GM18517 (cell line): Measurements from ENCODE around the gene CTNNA3.

Experiments
- ATAC-seq: cut with Tn5 transposase; IDR thresholded peaks from one replicate; pipeline ENCODE4 v1.9.1; 2021; ENCODE audit warnings: mild to moderate bottlenecking, moderate library complexity; ENCODE audit not compliant: unreplicated experiment

Gene CTNNA3

DNA sequence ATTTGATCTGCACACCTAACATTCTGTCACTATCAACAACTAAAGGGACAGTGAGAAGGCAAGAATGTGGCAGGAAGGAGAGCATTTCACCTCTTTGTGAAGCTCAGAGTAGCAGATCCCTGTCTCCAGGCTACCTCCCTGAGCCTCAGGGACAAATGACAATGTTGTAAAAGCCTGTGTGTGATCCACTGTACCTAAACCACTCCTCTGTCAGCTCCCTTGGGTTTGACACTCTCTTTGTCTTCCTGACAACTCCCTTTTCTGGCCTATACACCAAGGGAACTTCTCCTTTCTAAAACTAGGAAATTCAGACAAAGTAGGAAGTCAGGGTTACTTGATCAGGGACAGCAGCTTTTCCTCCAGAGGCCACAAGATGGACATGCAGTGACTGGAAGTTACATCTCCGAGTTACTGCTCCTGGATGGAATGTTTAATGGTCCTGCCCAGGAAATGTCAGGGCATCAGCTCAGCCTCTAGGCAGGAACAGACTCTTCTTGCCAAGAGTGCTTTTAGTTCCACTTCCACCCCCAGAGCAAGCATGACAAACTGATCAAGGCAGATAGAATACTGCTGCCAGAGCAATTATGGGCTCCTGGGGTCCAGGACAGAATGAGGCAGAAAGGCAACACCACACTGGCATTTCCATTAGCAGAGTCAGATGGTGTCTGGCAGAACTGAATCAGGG, 1784.7 kb downstream of the CTNNA3 start:
- no peak for ATAC-seq

DNA sequence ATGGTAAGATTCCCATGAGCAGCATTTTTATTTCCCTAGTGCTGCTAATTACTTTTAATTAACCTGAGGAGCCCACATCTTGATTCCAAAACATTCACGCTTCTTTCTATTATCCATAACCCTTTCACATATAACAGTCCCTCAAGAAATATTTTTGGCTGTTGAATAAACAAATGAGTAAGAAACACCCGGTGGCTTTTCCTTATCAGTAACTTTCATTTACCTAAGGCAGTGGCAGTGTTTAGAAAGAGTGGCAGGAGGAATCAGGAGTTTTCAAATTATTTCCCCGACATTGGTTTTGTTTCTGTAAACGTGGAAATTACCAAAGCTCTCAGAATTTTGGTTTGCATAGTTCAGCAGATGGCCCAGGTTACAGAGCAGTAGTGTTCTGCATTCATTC, 1785.8 kb downstream of the CTNNA3 start:
- ATAC-seq: no peak

DNA sequence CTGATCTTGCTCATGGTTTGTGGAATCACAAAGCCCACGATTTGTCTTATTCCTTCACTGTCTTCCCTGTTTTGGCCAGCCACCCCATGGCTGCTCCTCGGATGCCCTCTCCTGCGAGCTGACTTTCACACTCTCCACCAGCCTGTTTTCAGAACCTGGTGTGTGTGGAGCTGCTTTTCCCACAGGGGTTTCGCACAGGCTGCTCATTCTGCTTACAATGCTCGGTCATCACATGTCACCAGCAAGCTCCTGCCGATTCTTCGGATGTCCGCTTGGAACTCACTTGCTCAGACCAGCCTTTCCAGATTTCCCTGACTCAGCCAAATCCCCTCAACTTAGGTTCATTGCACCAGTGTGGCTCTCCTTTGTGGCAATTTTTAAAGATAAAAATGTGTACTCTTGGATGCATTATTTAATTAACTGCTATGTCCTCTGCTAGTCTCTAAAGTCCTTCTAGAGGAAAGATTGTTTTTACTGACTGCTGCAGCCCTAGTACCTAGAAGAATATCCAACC, 1788.7 kb downstream of the CTNNA3 start:
- no peak for ATAC-seq

DNA sequence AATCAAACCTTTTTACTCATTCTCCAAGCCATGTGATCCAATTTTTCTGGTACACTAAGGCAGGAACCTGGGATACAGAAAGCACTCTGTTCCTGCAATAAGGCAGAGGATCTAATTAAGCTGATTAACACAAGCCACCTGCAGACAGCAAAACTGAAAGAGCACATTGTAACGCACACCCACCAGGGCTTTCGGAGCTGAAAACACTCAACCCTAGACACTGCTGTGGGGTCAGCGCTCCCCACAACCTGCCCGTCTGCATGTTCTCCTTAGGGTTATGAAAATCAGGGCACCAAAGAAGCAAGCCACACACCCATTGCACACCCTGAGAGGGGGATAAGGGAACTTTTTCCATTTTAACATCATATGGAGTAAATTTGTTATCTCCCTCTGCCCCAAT, 1792.4 kb downstream of the CTNNA3 start:
- no peak for ATAC-seq

DNA sequence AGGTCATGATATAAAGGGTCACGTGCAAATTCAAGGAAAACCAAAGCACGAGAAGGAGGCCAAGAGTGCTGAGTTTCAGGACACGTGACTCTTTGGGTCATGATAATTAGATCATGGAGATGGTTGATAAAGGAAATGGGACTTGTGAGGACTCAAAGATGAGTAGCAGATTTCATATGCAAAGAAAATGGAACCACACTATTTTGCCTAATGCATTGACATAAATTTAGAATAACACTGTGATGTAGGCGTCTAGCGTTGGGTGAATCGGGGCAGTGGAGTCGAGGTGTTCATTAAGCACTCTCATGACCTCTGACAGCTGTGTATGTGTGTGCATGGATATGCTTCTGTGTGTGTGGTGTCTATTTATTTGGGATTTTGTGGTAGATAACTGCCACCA, 1795.7 kb downstream of the CTNNA3 start:
- no peak for ATAC-seq

DNA sequence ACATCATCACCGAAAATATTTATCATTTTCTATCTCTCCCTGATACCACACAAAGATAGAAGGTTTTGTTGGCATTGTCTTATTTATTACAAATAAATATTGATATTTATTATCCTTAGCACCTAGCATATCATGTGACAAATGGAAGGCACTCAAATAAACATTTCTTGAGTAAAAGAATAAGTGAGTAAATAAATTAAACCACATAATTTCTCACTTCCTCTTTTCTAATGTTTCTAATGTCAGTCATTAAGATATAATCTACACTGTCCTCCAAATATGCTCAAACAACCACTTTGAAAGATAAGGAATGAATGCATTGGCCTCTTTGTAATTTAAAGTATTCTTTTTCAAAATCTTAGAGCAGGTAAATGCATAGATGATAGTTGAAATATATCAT, 1797.9 kb downstream of the CTNNA3 start:
- ATAC-seq: no peak

DNA sequence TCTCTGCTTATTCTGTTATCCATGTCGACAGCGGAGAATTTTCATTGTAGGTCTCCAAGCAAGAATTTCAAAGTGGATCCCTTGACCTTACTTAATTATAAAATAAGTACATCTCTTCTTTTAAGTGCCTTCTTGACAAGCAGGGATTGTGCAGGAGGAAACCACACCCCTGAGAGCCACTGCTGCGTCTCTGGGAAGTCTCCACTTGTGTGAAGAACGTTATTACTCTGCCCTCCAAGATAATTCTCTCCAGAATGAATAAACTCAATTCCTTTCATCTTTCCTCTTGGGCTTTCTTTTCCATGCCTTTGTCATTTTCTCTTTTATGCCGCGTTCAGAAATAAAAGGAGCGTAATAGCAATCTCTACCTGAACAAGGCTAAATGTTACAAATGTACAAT, 1801.0 kb downstream of the CTNNA3 start:
- ATAC-seq: no peak

DNA sequence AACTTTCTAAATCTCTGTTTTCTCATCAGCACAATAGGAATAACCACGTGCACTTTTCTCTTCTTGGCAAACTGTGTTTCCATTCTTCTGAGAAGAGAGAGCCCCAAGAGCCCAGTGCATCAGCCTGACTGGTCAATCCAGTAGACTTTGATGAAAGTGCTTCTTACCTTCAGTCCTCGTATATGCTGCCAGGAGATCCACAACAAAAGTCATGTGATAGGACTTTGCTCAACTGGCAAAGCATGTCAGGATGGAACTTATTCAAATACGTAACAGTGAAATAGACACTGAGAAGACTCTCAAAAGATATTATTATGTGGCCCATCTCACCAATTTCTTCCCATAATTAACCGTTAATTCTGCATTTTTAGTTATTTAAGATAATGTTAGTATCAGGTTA, 1801.6 kb downstream of the CTNNA3 start:
- no peak for ATAC-seq

DNA sequence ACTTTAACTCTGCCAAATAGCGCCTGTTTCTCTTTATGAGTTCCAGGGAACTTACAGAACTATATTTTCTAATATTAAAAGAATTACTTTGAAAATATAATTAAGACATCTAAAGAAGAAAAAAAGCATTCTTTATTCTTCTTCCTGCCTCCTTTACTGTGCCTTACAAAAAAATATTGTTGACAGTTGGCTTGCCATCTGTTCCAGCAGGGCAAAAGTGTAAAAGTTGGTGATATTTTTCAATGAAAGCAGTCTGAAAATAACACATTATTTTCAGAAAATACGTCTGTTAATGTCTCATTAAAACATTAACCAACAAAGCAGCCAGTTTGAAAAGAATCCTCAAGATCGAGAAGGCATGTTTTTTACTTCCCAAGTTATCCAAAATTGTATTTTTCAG, 1802.3 kb downstream of the CTNNA3 start:
- no peak for ATAC-seq

DNA sequence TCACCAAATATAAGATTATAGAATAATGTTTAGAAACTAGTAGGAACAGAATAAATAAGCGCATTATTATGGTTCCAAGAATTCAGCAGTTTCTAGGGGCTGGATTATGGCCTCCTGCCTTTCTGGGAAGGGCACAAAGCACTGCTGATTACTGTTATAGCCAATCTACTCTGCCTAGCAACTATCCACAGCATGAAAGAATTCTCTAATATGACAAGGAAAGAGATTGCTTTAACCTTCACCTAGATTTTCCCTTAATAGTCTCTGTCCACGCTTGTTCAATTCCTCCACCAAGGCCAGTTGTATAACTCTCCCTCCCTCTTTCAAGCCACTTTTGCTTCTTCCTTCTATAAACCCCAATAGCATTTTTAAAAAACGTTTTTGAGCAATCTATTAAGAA, 1803.7 kb downstream of the CTNNA3 start:
- ATAC-seq: no peak

DNA sequence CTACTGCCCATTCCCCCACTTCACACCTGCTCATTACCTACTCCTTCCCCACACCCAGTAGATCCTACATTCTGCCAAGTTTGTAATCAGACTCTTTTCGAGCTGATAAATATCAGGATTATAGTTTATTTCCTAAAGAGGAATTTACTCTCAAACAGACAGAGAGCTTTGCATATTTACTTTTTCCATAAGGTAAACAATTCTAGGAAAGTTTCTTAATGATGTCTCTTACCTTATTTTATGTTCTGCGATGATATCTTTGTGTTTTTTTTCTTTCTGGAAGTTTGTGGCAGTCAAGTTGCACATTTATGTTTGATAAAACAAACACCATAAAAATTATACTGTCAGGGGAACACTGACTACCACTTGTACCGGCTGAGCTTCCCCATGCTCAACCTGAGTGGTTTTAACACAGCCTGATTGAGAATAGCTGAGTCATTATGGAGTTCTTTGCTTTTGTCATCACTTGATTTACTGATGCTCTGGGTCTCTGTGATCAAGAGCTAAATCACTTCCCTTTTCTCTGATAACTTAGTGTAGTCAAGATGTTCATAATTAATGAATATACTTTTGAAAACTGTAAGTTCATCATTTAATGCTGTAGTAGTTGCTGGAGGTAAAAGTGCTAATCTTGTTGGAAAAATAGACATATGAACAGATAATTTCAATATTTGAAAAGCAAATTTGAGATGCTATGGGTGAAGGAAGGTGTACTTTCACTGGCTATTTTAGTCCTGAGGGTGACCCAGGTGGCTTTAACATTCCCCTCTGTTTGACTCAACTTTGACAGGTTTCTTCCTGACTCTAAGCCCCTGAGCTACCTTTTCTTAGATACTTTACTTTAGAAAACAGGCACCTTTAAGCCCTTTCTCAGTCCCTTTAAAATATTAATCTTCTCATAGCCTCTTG, 1804.7 kb downstream of the CTNNA3 start:
- peak; percentile 65 for ATAC-seq

DNA sequence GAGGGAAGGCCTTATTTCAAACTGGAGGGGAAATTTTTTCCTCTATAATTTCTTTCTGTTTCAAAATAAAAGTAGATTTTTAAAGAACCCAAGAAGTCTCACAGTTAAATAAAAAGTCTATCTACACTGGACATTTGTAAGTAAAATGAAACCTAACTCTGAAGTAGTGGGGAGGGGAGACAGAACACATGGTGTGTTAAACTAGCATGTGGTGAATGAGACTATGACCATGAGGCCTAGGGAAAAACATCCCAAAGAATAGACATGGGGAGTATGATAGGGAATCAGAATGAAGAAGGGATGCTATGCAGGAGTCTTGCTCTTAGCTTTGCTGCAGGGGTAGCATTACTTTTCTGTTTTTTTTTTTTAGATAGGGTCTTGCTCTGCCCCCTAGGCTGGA, 1831.5 kb downstream of the CTNNA3 start:
- no peak for ATAC-seq

DNA sequence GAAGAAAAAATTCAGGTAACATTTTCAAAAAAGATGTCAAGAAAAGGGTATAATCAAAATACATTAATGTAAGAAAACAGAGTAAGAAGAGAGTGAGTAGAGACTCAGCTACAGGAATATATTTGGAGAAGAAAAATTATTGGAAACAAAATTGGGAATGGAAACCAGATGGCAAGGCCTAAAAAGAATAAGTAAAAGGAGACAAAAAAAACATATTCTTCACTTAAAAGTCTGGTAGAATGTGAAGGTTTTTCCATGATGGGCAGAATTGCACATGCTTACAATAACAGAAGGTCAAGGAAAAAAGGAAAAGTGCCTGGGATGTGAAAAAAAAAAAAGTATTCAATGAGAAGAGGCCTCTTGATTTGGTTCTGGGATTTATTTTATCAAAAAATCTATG, 1832.0 kb downstream of the CTNNA3 start:
- ATAC-seq: no peak
